MCF 10A (cell line): Measurements from ENCODE around the gene DDX3Y. TPM values are rescaled to one million over a fixed set of nuclear protein-coding genes. Genes with fewer than 3 reads are reported as not detected.

Experiments
- Bru-seq: library from RNA; stranded (reverse); fragments of 400-500 nt; gene quantifications from one replicate; lab custom pipeline; 2021; lab: Mats Ljungman, UMichigan
- BruChase-seq, 2 experiments: library from RNA; stranded (reverse); fragments of 400-500 nt; gene quantifications; one replicate each; lab custom pipeline; 2021; lab: Mats Ljungman, UMichigan
- BruUV-seq: library from RNA; stranded (reverse); fragments of 400-500 nt; replicated peaks from 2 replicates; lab custom pipeline; 2021; lab: Mats Ljungman, UMichigan
- CTCF ChIA-PET: fragments of 300-600 bp; sonication (Branson Sonifier 250); formaldehyde crosslinking; extraction: SDS; loops from one replicate; lab custom pipeline; 2021; ENCODE audit warnings: antibody characterized with exemption, inconsistent platforms; lab: Yijun Ruan, JAX
- POLR2A ChIA-PET: fragments of 300-600, 350-650 bp; sonication (Branson Sonifier 250); formaldehyde crosslinking; extraction: SDS; loops from one replicate; lab custom pipeline; 2020; ENCODE audit warnings: antibody characterized with exemption, inconsistent platforms; lab: Yijun Ruan, JAX
- DNase-seq: peaks from one replicate; pipeline ENCODE4 v3.0.0-alpha.2; 2018; ENCODE audit not compliant: unreplicated experiment
- H3K27ac Mint-ChIP-seq: one replicate; pipeline ENCODE4 v1.8.0; 2022; ENCODE audit warnings: mild to moderate bottlenecking, low read depth, mixed read lengths; ENCODE audit not compliant: unreplicated experiment
- H3K27me3 Mint-ChIP-seq: one replicate; pipeline ENCODE4 v1.8.0; 2022; ENCODE audit warnings: mixed read lengths; ENCODE audit not compliant: insufficient read depth, unreplicated experiment
- H3K36me3 Mint-ChIP-seq: one replicate; pipeline ENCODE4 v1.8.0; 2022; ENCODE audit warnings: mild to moderate bottlenecking, moderate library complexity, mixed read lengths; ENCODE audit not compliant: insufficient read depth, unreplicated experiment
- H3K4me1 Mint-ChIP-seq: one replicate; pipeline ENCODE4 v1.8.0; 2022; ENCODE audit warnings: mixed read lengths; ENCODE audit not compliant: insufficient read depth, unreplicated experiment
- H3K4me3 Mint-ChIP-seq: one replicate; pipeline ENCODE4 v1.8.0; 2022; ENCODE audit warnings: mild to moderate bottlenecking, moderate library complexity, mixed read lengths; ENCODE audit not compliant: unreplicated experiment
- H3K9me3 Mint-ChIP-seq: one replicate; pipeline ENCODE4 v1.8.0; 2022; ENCODE audit warnings: mixed read lengths; ENCODE audit not compliant: unreplicated experiment
- intact Hi-C: fragments of 100-400 bp; cut with micrococcal nuclease; formaldehyde crosslinking; loops from 2 replicates; pipeline ENCODE4 v1.14.1; 2022
- long read RNA-seq: library from polyadenylated mRNA; stranded (forward); transcript quantifications from one replicate; pipeline ENCODE4 v2.0.0, GENCODE V29; 2022
- total RNA-seq: library from RNA; stranded (reverse); gene quantifications from 2 replicates; pipeline ENCODE4 v1.2.3, GENCODE V29; 2022
- TF ChIP-seq, protein P1 (sequence below): fragments of 200-600 bp; IDR thresholded peaks from one replicate; pipeline ENCODE4 v1.8.0; 2022; ENCODE audit warnings: antibody characterized with exemption, mild to moderate bottlenecking; ENCODE audit not compliant: unreplicated experiment

Gene DDX3Y
- total RNA-seq = not detected in 2 replicates
- not detected for Bru-seq, nascent RNA
- BruChase-seq, experiment 1, labeled RNA remaining after a 6-hour chase = not detected
- not detected for BruChase-seq, experiment 2, labeled RNA remaining after a 2-hour chase
- long read RNA-seq = 0 reads

DNA sequence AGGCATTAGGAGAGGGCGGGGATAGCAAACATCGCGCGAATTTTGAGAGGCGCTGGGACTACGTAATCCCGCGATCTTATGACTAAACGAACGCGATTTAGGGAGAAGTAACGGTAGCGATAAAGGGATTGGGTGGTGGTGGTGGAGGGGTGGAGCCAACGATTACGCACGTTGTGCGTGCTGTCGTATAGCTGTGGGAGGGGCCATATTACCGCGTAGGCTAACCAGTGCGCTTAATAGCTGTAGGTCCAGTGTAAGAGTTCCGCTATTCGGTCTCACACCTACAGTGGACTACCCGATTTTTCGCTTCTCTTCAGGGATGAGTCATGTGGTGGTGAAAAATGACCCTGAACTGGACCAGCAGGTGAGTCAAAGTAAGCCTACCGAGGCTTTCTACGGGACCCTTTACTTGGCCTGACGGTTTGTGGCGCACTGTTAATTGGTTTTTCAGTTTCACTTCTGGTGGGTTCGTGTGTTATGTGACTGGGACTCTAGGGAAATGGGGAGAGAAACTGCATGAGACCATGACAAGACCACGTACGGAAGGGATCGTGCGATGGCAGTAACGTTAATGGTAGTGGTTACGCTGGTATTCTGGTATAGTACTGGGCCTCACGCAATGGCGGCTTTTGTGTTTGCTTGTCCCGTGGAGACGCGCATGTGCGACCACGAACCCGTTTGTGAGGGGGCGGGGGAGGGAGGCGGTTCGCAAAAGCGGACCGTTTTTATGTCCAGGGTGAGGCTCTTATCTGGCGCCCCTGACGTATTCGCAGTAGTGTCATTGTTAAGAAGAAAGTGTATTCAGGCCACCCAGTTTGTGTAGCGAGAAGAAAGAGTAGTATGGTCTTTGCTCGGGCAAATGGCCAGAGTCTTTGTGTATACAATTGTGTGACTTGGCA, at the start of gene DDX3Y:
Gene DDX3Y, plus strand, starts transcription at position 251 of the 899 bp plus-strand sequence. Its CDS starts 69 bp downstream, at position 320.
- Mint-ChIP-seq H3K9me3 (no peaks in the 10 kb centered on the region), H3K4me1 (no peaks in the 10 kb centered on the region), H3K27ac (no peak within 1 kb of the TSS), H3K27me3 (no peaks in the 10 kb centered on the region), H3K36me3 (no peaks in the 10 kb centered on the region), H3K4me3 (no peak within 1 kb of the TSS)
- ChIA-PET POLR2A (no interaction called here), CTCF (no interaction called here)
- BruUV-seq = no TSS peak
- no peak for DNase-seq
- intact Hi-C loops = no loop called here
- TF ChIP-seq, protein P1, sequence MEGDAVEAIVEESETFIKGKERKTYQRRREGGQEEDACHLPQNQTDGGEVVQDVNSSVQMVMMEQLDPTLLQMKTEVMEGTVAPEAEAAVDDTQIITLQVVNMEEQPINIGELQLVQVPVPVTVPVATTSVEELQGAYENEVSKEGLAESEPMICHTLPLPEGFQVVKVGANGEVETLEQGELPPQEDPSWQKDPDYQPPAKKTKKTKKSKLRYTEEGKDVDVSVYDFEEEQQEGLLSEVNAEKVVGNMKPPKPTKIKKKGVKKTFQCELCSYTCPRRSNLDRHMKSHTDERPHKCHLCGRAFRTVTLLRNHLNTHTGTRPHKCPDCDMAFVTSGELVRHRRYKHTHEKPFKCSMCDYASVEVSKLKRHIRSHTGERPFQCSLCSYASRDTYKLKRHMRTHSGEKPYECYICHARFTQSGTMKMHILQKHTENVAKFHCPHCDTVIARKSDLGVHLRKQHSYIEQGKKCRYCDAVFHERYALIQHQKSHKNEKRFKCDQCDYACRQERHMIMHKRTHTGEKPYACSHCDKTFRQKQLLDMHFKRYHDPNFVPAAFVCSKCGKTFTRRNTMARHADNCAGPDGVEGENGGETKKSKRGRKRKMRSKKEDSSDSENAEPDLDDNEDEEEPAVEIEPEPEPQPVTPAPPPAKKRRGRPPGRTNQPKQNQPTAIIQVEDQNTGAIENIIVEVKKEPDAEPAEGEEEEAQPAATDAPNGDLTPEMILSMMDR = no peak

DNA sequence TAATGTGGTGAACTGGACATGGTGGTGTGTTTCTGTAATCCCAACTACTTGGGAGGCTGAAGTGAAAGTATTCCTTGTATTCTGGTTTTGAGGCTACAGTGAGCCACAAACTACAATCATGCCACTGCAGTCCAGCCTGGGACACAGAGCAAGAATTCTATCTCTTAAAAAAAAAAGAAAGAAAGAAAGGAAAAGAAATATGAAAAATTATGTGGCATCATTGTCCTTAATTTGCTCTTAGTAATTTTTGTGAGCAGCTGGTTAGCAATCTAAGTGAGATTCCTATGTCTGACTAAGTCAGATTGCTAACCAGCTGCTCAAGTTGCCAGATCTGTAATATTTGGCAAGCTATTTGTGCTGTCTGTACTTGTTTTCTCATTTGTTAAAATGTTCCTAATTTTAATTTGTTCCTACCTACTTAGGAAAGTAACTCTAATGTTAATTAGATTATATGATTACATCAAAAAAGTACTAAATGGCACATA, 48.8 kb upstream of the DDX3Y start:
- TF ChIP-seq, protein P1 = no peak
- POLR2A ChIA-PET = no interaction called here
- no peak for DNase-seq

DNA sequence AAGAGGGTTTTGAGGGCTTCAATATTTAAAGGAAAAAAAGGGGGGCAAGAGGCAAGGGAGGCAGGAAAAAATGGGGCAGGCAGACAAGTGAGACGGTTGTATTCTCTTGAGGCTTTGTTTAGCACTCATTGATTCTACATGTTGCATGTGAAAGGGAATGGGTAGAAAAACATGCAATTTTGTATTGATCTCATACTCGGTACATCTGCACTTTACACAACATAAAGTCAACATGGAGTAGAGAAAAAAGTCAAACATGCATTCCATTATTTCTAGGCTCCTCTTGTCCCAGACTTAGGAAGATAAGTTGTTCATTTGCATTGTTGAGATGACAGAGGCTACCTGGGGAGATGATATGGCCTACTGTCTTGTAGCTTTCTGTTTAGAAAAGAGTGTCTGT, 36.7 kb upstream of the DDX3Y start:
- Mint-ChIP-seq H3K4me1 (no peaks in the 10 kb centered on the region), H3K9me3 (no peaks in the 10 kb centered on the region), H3K27me3 (no peaks in the 10 kb centered on the region), H3K36me3 (no peaks in the 10 kb centered on the region), H3K27ac (no peak overlapping the region), H3K4me3 (no peak overlapping the region)
- ChIA-PET CTCF (no interaction called here), POLR2A (no interaction called here)
- no peak for DNase-seq
- BruUV-seq = no TSS peak
- intact Hi-C loops = no loop called here
- TF ChIP-seq, protein P1 = no peak

More for the DNA sequence above, 48.8 kb upstream of the DDX3Y start:
- H3K36me3 Mint-ChIP-seq = no peaks in the 10 kb centered on the region
- no TSS peak for BruUV-seq
- H3K27me3 Mint-ChIP-seq = no peaks in the 10 kb centered on the region
- CTCF ChIA-PET = no interaction called here
- no peak overlapping the region for H3K4me3 Mint-ChIP-seq
- H3K4me1 Mint-ChIP-seq = no peaks in the 10 kb centered on the region
- H3K27ac Mint-ChIP-seq = no peak overlapping the region
- no peaks in the 10 kb centered on the region for H3K9me3 Mint-ChIP-seq
- intact Hi-C loops = no loop called here

DNA sequence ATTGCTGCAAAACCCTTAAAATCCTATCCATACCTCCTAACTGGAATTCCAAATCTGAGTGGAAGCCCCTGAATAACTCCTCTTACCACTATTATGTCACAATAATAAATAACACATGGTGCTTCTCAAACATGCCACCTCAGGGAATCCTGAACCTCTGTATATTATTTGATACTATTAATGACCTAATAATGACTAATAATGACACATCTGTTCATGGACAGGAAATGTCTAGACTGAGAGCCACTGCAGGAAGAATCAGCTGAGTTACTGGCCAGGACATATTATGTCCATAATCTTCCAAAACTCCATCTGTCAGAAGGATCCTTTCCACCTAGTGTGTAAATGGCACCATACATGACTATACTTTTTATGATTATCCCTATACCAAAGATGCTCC, 7.7 kb upstream of the DDX3Y start:
- Mint-ChIP-seq H3K4me1 (no peaks in the 10 kb centered on the region), H3K36me3 (no peaks in the 10 kb centered on the region), H3K27me3 (no peaks in the 10 kb centered on the region), H3K27ac (no peak overlapping the region), H3K4me3 (no peak overlapping the region), H3K9me3 (no peaks in the 10 kb centered on the region)
- TF ChIP-seq, protein P1 = no peak
- no peak for DNase-seq
- no TSS peak for BruUV-seq
- ChIA-PET CTCF (no interaction called here), POLR2A (no interaction called here)
- intact Hi-C loops = no loop called here
